GM19463 (cell line): Measurements from ENCODE around the gene CCNL2.
"Not testable (repeated sequence)": the region's sequence is repeated elsewhere in the genome, so short reads cannot be mapped to it uniquely, and the experiment has no call there.

Experiments used
- ATAC-seq: cut with Tn5 transposase; IDR thresholded peaks from one replicate; pipeline ENCODE4 v1.9.1; 2021; ENCODE audit warnings: mild to moderate bottlenecking, moderate library complexity; ENCODE audit not compliant: unreplicated experiment

CCNL2 gene

DNA sequence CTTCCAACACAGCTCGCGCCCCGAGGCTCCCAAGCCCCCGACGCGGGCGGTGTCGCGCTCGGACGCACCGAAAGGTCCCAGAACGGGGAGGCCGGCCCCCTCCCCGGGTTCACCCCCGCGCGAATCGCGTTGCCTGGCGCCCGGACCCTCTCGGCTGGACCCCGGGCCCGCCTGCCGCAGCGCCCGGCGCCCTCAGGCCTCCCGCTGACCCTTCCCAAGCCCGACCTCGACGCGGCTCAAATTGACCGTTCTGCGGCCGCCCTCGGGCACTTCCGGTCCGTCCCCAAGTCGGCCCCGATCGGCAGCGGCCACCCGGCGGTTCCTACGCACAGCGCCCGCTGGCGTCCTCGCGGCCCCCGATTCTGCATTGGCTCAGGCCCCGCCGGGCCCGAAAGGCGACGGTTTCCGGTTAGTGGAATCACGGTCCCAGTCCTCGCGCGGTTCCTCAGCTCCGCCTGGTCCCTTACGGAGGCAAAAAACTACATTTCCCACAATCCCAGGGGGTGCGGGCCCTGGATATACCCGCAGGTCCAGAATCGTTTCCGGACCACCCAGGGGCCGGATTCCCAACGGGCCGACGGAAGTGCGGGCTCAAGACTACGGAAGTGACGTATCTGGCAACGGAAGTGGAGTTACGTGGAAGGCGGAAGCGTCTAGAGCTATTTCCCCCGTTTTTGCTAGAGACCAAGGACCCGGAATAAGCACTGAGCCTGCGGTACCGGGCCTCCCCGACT is 24.0 kb downstream of the CCNL2 start, which contains the start of gene AURKAIP1:
Gene AURKAIP1 (minus strand): TSS at position 279 of the 734 bp plus-strand sequence. CDS start 451 bp downstream, outside the sequence.
- peak; percentile 88 for ATAC-seq

DNA sequence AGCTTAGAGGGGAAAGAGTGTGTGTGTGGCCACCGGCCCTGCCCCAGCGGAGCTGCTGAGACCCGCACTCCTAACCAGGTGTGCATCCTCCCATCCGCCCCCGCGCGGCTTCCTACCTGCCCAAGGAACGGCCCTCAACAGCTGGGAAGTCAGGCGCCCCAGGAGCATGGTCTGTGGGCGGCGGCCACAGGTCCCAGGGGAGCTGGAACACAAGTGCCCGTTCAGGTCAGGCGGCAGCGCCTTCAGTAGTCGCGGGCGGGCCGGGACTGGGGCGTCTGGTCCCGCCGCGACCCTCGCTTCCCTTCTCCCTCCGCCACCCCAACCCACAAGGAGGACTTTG is 24.6 kb downstream of the CCNL2 start:
- ATAC-seq: no peak

DNA sequence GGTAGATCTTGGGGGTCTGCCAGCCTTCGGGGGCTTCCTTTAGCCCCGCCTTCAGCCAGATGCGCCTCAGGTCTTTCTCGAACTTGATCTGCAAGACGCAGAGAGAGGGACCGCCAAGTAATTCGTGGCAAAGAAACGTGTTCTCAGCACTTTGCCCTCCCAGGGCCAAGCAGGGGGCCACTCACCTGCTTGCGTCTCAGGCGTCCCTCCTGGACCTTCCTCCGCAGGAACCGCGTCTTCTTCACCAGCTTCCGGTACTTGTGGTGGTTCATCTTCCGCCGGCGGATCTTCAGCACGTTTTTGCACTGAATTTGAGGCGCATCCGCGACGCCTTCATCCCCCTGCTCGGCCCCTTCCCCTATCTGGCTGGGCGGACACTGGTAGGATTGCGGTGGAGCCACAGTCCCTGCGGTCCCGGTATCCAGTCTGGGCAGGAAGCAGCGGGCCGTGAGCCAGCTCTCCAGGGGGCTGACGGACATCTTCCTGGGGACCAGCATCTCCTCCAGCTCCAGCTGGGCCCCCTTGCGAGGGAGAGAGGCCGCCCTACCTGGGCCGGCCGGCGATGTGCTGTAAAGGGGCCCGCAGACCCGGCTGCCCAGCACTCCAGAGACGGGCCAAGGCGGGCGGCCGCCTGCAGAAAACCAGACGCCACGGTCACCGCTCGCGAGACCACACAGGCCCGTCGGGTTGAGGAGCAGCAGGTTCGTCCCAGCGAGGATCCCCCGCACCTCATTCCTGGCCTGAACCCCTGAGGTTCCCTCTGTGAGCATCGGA is 25.1 kb downstream of the CCNL2 start:
- no peak for ATAC-seq

DNA sequence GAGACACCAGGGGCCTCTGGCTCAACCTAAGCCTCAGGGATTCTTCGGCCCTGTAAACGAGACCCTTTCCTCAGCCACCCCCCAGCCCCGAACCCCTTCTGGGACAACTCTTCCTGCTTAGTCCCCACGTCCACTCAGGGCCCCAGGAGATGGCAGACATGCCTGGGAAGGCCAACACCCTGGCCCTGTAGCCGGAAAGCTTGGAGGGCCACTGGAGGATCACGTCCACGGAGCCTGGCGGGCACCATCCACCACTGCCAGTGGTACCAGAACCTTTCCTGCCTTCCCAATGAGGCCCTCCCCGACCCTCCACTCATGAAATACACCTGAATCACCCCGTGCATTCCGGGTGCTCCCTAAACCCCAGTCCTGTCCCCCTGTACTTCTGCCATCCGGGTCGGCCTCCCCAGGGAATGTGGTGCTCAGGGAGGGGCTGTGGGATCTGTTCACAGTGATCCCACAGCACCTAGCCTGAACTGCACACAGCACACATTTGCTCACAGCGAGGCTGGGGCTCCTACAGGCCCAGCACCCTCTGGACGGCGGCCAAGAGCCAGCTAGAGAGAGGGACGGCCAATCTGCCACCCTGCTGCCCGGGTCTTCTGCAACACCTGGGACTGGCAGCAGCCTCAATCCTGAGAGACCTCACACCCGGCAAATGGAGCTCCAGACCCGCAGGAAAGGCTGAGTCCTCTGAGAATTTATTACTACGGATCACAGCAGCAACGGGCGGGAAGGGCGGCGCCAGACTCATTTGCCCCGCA is 25.9 kb downstream of the CCNL2 start:
- no peak for ATAC-seq

DNA sequence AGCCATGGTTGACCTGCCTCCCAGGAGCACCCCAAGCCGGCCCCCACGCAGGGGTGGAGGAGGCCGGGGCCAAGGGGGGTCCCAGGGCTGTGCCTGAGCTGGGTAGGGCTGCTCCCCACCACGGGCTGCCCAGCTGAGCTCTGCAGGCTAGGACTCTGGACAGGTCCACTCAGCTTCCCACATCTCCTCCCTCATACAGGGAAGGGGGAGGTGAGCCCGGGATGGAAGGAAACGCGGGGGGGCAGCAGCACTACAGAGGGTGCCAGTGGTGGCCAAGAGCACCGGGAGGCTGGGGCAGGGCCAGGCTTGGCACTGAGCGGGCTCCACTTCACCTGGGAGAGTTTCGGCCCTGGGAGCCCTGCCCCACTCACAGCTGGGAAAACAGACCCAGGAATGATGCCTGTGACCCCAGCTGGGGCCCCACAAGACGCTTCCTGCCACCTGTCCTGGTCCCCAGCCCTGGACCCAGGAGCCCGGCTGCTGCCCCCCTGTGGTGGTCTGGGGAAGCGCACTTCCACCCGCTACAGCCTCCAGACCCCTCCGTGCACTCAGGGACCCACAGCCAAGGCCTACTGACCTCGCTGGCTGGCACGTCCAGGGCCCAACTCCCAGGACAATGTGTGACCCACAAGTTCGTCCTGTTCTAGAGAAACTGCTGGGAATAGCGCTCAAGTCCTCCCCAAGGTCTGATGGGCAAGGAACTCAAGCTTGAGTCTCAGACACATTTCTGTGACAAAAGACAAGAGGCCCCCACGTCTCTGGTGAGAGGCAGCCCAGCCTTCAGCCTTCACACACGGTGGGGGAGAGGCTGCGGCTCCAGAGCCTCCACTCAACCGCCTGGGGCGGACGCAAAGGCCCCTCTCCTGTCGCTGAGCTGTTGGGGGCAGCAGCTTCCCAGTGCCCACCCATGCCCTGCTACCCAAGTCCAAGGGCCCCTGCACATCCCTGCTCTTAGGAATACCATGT is 27.1 kb downstream of the CCNL2 start:
- ATAC-seq: no peak

DNA sequence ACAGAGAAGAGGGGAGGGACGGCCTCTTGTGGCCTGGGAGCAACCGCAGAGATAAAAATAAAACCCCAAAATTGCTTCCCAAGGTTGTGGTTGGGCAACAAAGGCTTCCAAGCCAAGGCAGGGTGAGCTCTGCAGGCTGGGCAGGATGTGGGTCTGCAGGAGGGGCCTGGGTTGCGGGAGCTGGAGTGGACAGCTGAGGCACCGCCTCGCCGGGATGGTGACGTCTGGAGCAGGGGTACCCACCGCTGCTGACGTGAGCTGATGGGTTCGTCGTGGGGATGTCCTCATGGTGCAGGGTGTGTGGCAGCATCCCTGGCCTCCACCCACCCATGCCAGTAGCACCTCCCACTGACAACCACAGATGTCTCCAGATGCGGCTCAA is 27.8 kb downstream of the CCNL2 start:
- ATAC-seq: no peak

DNA sequence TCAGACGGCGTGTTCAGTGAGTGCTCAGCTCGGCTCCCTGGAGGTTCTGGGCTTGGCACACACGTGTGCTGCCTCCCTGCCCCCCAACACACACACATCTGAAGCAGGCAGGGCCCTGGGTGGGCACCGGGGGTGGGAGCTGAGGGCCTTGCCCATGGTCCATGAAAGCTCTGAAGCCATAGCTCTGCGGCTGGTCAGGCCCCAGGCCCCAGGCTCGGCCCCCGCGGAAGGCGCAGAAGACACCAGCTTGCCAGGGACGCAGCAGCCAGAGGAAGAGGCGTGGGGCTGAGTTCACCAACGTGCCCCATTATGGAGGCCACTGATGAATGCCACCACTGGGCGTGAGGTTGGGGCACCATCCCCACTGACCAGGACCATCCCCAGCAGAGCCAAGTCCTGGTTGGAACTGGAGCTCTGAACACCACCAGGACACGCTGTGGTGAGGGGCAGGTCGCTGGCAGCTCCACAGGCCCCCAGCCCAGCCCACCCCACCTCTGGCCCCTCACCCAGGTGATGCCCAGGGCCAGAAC is 28.3 kb downstream of the CCNL2 start:
- no peak for ATAC-seq

DNA sequence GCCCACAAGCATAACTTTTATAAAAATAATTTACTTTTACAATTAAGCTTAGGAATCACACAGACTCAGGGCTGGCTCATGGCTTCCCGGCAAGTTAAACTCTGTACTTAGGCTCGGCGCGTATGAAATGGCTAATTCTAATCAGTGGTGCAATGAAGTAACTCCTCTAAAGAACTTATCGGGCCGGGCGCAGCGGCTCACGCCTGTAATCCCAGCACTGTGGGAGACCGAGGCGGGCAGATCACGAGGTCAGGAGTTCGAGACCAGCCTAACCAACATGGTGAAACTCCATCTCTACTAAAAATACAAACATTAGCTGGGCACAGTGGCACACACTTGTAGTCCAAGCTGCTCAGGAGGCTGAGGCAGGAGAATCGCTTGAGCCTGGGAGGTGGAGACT is 29.0 kb downstream of the CCNL2 start:
- ATAC-seq: not testable (repeated sequence)

DNA sequence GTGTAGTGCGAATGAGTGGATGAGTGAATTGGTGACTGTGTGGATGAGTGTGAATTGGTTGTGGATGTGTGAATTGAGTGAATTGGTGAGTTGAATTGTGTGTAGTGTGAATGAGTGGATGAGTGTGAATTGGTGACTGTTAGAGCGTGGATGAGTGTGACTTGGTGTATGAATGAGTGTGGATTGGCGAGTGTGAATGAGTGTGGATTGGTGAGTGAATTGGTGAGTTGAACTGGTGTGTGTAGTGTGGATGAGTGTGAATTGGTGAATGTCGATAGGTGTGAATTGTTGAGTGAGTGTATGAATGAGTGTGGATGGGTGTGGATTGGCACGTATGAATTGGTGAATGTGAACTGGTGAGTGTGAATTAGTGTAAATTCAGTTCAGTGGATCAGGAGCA is 31.8 kb downstream of the CCNL2 start:
- no peak for ATAC-seq

DNA sequence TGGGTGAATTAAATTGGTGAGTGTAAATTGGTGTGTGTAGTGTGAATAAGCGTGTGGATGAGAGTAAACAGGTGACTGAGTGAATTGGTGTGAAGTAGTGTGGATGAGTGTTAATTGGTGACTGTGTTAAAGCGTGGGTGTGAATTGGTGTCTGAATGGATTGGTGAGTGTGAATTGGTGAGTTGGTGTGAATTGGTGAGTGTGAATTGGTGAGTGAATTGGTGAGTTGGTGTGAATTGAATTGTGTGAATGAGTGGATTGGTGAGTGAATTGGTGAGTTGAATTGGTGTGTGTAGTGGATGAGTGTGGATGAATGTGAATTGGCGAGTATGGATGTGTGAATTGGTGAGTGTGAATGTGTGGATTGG is 32.5 kb downstream of the CCNL2 start:
- ATAC-seq: no peak

DNA sequence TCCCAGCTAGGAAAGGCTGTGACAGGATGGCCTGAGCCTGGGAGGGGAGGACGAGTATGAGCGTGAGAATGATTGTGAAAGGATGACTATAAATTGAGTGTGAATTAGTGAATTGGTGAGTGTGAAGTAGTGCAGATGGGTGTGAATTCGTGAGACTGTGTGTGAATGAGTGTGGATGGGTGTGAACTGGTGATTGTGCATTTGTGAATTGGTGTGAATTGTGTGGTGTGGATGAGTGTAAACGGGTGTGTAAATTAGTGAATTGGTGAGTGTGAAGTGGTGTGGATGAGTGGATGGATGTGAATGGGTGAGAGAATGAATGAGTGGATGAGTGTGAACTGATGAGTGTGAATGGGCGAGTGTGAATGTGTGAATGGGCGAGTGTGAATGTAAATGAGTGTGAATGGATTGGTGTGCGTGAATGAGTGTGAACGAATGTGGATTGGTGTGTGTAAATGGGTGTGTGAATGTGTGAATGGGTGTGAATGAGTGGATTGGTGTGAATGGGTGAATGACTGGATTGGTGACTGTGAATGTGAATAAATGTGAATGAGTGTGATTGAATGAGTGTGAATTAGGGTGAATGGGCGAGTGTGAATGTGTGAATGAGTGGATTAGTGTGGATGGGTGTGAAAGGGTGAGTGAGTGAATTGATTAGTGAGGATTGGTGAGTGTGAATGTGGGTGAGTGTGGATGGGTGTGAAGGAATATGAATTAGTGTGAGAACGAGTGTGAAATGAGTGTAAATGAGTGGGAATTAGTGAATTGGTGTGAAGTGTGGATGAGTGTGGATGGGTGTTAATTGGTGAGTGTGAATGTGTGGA is 33.0 kb downstream of the CCNL2 start:
- no peak for ATAC-seq

DNA sequence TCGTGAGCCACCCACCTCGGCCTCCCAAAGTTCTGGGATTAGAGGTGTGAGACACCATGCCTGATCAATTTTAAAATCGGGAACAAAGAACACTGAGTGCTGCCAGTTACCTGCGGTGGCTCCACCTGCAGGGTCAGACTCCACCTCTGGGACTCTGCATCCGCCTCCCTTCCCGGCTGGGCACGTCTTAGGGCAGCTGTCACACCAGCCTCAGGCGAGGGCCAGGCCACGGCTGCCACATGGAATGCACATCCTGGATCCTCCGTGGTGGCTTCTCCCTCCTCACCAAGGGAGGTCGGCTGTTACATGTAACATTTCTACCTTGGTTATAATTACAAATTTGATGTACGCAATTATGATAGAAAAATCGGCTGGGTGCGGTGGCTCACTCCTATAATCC is 34.9 kb downstream of the CCNL2 start:
- ATAC-seq: no peak

DNA sequence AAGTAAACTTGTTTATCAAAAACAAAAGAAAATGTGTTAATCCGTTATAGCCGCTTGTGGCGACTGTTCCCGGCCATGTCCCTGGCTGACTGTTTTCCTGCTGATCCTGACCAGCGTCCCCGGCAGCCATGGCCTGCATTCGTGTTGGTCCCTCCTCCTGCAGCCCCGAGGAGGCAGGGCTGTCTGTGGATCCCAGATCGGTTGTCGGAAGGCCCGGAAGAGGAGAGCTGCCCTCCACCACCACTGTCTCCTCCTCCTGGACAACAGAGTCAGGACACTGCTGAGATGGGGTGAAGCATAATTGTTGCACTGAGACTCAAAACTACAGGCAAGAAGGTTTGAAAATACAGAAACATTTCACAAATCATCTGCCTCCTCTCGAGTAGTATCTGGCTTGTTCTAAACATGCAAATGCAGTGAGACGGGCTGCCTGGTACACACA is 37.1 kb downstream of the CCNL2 start:
- no peak for ATAC-seq

DNA sequence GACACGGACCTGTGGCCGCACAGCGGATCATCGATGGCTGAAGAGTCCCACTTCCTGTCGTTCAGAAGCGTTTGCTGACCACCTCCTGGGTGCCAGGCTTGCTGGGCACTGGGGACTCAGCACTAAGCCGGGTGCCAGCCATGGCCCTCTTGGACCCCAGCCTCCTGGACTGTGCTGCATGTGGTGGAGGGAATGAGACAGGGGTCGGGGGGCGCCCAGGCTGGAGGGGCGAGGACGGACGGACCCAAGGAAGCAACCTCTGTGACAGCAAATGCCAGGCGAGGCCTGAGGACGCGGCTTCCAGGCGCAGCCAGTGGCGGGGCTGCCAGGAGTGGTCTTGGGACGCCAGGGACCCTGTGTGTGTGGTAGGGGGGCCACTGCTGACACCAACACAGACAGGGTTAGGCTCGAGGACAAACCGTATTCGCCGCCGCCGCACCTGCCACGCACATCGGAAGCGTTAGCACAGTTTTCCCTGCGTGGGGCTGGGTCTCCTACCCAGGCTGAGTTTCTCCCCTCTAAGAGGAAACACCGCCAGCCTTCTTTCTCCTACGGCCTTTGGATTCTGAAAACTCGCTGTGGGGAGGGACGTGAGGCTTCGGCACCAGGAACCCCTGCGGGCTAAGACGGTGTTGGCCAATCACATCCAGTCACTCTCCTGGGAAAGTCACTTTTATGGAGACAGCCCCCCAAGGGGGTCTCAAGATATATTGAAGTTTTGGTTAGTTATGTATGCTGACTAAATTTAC is 37.7 kb downstream of the CCNL2 start:
- no peak for ATAC-seq

DNA sequence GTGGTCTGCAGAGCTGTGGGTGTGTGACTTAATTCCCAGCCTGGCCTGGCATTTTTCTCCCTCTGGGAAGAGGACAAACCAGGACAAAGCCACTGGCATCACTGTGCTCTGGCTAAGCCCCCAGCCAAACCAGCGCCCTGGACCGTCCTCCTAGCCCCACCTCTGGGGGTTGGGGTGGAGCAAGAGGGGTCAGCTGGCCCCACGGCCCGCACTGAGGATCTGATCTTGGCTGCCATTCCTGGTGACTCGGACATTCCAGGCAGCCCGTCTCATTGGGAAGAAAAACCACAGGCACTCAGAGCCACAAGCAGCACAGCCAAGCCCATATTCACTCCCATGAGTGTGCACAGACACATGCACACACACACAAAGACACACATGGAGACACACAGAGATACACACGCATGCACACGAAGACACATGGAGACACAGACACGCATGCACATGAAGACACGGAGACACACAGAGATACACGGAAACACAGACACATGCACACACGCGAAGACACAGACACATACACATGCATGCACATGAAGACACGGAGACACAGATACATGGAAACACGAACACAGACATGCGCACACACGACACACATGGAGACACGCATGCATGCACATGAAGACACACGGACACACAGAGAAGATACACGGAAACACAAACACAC is 38.5 kb downstream of the CCNL2 start:
- ATAC-seq: no peak

DNA sequence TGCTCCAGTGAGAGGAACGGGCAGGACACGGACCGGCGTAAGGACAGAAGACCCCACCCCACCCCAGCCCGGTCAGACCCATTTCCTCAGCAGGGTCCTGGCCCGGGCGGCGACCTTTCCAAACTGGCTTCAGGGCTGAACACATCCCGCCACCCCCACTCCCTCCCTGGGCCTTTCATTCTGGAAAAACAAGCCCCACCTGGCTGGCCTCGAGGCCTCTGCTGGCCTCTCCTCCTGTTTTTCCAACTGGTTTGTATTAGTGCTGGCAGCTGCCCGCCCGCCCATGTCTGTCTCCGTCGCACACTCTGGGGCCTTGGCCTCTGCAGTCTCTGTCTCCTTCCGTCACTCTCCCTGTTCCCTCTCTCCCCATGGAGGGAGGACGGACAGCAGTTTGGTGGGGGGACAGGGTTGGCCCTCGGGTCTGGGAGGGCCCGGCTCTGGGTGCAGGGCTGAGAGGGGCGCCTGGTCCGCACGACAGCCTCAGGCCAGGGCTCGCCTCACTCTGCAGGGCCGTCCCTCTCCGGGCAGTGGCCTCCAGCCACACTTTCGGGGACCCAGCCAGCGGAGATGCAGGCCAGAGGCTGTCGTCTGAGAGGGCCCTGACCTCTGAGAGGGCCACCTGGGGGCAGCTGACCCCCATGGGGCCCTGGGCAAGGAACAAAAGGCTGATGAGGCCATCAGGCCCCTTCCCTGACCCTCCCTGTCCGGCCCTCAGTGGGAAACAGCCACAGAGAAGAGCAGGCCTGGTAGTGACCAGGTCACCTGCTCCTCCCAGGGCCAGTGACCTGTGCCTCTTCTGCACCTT is 39.3 kb downstream of the CCNL2 start:
- no peak for ATAC-seq

DNA sequence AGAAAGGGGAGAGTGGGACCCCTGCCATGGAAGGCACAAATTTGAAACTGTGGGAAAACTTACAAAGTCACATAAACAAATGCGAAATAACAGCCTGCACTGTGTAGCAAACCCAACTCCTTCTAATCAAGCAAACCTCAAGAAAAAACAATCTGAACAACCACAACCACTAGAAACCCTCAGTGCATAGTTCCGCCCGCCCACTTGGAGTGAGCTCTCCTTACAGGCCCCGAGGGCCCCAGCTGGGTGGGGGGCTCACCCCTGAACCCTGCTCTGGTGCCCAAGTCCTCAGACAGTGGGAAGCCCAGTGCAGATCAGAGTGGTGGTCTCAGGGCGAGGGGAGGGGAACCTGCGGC is 39.8 kb downstream of the CCNL2 start:
- no peak for ATAC-seq
